Smooth muscle cell (in vitro differentiated cells): ENCODE results near the gene WBP11. TPM values are rescaled to one million over a fixed set of nuclear protein-coding genes. Genes with fewer than 3 reads are reported as not detected.

ENCODE experiments used
- DNase-seq: peaks from one replicate; lab custom pipeline; 2025; ENCODE audit not compliant: unreplicated experiment; lab: John Stamatoyannopoulos, UW
- H2AFZ ChIP-seq: fragments of 200-600 bp; sonication (generic); 2 replicates; pipeline ENCODE4 v1.6.0; 2016; ENCODE audit warnings: antibody characterized with exemption, low read depth, mild to moderate bottlenecking
- H3F3A ChIP-seq: fragments of 200-600 bp; sonication (generic); 2 replicates; pipeline ENCODE4 v1.6.0; 2017; ENCODE audit warnings: antibody characterized with exemption, low read depth
- H3K27ac ChIP-seq: fragments of 200-600 bp; sonication (generic); 2 replicates; pipeline ENCODE4 v1.5.1; 2016; ENCODE audit warnings: low read depth, mild to moderate bottlenecking
- H3K27me3 ChIP-seq: fragments of 200-600 bp; sonication (generic); 2 replicates; pipeline ENCODE4 v1.6.1; 2016; ENCODE audit warnings: low read depth, mild to moderate bottlenecking
- H3K36me3 ChIP-seq: fragments of 200-600 bp; sonication (generic); 2 replicates; pipeline ENCODE4 v1.5.1; 2016; ENCODE audit warnings: low read depth
- H3K4me1 ChIP-seq: fragments of 200-600 bp; sonication (generic); 2 replicates; pipeline ENCODE4 v1.5.1; 2016; ENCODE audit warnings: low read depth
- H3K4me2 ChIP-seq: fragments of 200-600 bp; sonication (generic); 2 replicates; pipeline ENCODE4 v1.6.0; 2016; ENCODE audit warnings: mild to moderate bottlenecking
- H3K4me3 ChIP-seq: fragments of 200-600 bp; sonication (generic); 2 replicates; pipeline ENCODE4 v1.5.1; 2016; ENCODE audit warnings: mild to moderate bottlenecking
- H3K79me2 ChIP-seq: fragments of 200-600 bp; sonication (generic); 2 replicates; pipeline ENCODE4 v1.6.0; 2016; ENCODE audit warnings: low read depth, mild to moderate bottlenecking
- H3K9ac ChIP-seq: fragments of 200-600 bp; sonication (generic); 2 replicates; pipeline ENCODE4 v1.6.0; 2016; ENCODE audit warnings: low read depth
- H3K9me3 ChIP-seq: fragments of 200-600 bp; sonication (generic); replicated peaks from 2 replicates; pipeline ENCODE4 v1.5.1; 2016; ENCODE audit warnings: low read depth
- H4K20me1 ChIP-seq: fragments of 200-600 bp; sonication (generic); 2 replicates; pipeline ENCODE4 v1.6.0; 2016; ENCODE audit warnings: low read depth
- WGBS: methylation state at CpG from one replicate; pipeline ENCODE4 v1.1.7; 2016; ENCODE audit warnings: low lambda C conversion rate; 5-methylcytosine and 5-hydroxymethylcytosine counted together
- polyA plus RNA-seq: library from polyadenylated mRNA; unstranded; fragments of >200 nt; fragmentation: Nextera tagmentation; extraction: Ambion mirVana; gene quantifications from 2 replicates; pipeline ENCODE4 v1.2.1, GENCODE V29; 2016
- total RNA-seq: library from RNA; depleted of rRNA; stranded (reverse); fragments of >200 nt; gene quantifications from 2 replicates; pipeline ENCODE4 v1.2.3, GENCODE V29; 2014
- TF ChIP-seq, protein P1 (sequence below): fragments of 200-600 bp; sonication (generic); IDR thresholded peaks from 2 replicates; pipeline ENCODE4 v1.5.1; 2017; ENCODE audit warnings: borderline replicate concordance, mild to moderate bottlenecking, antibody characterized with exemption; ENCODE audit not compliant: insufficient read depth, poor library complexity, severe bottlenecking

The WBP11 gene
- total and polyA plus RNA-seq, 2 experiments from 2014 or later = 20.6 to 55.7 TPM

GRCh38 chr12:14772946-14773345, 30.3 kb downstream of the WBP11 start:
- Histone ChIP-seq H3K4me2 (peak overlapping the region; percentile 88), H3K4me3 (peak overlapping the region; percentile 72), H3K4me1 (peaks cover 28% of the 10 kb centered on the region), H3K27me3 (no peaks in the 10 kb centered on the region), H3K27ac (peak overlapping the region; percentile 93), H2AFZ (peak overlapping the region; percentile 61), H3K79me2 (peaks cover 30% of the 10 kb centered on the region), H4K20me1 (peaks cover 10% of the 10 kb centered on the region), H3K9me3 (no peaks in the 10 kb centered on the region), H3F3A (peaks cover 22% of the 10 kb centered on the region), H3K9ac (peak overlapping the region; percentile 76), H3K36me3 (no peaks in the 10 kb centered on the region)
- DNase-seq = no peak
- WGBS = 12% methylated on average over 5 of the region's 5 CpGs
- TF ChIP-seq, protein P1, sequence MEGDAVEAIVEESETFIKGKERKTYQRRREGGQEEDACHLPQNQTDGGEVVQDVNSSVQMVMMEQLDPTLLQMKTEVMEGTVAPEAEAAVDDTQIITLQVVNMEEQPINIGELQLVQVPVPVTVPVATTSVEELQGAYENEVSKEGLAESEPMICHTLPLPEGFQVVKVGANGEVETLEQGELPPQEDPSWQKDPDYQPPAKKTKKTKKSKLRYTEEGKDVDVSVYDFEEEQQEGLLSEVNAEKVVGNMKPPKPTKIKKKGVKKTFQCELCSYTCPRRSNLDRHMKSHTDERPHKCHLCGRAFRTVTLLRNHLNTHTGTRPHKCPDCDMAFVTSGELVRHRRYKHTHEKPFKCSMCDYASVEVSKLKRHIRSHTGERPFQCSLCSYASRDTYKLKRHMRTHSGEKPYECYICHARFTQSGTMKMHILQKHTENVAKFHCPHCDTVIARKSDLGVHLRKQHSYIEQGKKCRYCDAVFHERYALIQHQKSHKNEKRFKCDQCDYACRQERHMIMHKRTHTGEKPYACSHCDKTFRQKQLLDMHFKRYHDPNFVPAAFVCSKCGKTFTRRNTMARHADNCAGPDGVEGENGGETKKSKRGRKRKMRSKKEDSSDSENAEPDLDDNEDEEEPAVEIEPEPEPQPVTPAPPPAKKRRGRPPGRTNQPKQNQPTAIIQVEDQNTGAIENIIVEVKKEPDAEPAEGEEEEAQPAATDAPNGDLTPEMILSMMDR = no peak

- Histone ChIP-seq H3K9me3 (no peaks in the 10 kb centered on the region), H3K27ac (peak overlapping the region; percentile 88), H2AFZ (peak overlapping the region; percentile 77), H3K36me3 (no peaks in the 10 kb centered on the region), H3K9ac (peak overlapping the region; percentile 26), H3F3A (peaks cover 22% of the 10 kb centered on the region), H3K4me3 (peak overlapping the region; percentile 72), H3K27me3 (no peaks in the 10 kb centered on the region), H3K4me2 (peak overlapping the region; percentile 88), H3K4me1 (peaks cover 29% of the 10 kb centered on the region), H3K79me2 (peaks cover 30% of the 10 kb centered on the region), H4K20me1 (peaks cover 23% of the 10 kb centered on the region)
- TF ChIP-seq, protein P1 = no peak
- no peak for DNase-seq
- 4% methylated on average over 6 of the region's 6 CpGs for WGBS
Measured at GRCh38 chr12:14771651-14772137, 31.6 kb downstream of the WBP11 start.

GRCh38 chr12:14770496-14771461, 32.5 kb downstream of the WBP11 start:
- TF ChIP-seq, protein P1 = no peak
- peak overlapping the region; percentile 90 for H3K9ac ChIP-seq
- under 1% methylated on average over 56 of the region's 56 CpGs for WGBS

More at GRCh38 chr12:14770496-14771461, 32.5 kb downstream of the WBP11 start:
- Histone ChIP-seq H3K9me3 (no peaks in the 10 kb centered on the region), H3K36me3 (no peaks in the 10 kb centered on the region), H3K27me3 (no peaks in the 10 kb centered on the region), H3K27ac (peak overlapping the region; percentile 88), H2AFZ (peak overlapping the region; percentile 37), H3K4me2 (peak overlapping the region; percentile 88), H3K4me1 (peaks cover 23% of the 10 kb centered on the region), H3F3A (peaks cover 16% of the 10 kb centered on the region), H3K4me3 (peak overlapping the region; percentile 72), H4K20me1 (peaks cover 25% of the 10 kb centered on the region), H3K79me2 (peaks cover 27% of the 10 kb centered on the region)
- peak; percentile 45 for DNase-seq
